ENCODE results near the gene RALBP1. TPM values are rescaled to one million over a fixed set of nuclear protein-coding genes. Genes with fewer than 3 reads are reported as not detected.
"Not testable (repeated sequence)": the region's sequence is repeated elsewhere in the genome, so short reads cannot be mapped to it uniquely, and the experiment has no call there.

RALBP1 gene
- total and polyA plus RNA-seq, 2 experiments from 2014 or later: 33.5 to 68.0 TPM

- H3K4me3 ChIP-seq: peak overlapping the region; percentile 56
- DNase-seq (ENCODE audit: low read depth in 1 of 2, low spot score in 1 of 2): peak; percentile 12 to 46
- no peaks in the 10 kb centered on the region for H3K9me3 ChIP-seq (ENCODE audit: low read depth)
- H3K27me3 ChIP-seq: no peaks in the 10 kb centered on the region
- peaks cover 16% of the 10 kb centered on the region for H3K4me1 ChIP-seq (ENCODE audit: low read depth)
- H3K36me3 ChIP-seq: no peaks in the 10 kb centered on the region
- peak overlapping the region; percentile 55 for H3K27ac ChIP-seq
- TF ChIP-seq, protein P1, sequence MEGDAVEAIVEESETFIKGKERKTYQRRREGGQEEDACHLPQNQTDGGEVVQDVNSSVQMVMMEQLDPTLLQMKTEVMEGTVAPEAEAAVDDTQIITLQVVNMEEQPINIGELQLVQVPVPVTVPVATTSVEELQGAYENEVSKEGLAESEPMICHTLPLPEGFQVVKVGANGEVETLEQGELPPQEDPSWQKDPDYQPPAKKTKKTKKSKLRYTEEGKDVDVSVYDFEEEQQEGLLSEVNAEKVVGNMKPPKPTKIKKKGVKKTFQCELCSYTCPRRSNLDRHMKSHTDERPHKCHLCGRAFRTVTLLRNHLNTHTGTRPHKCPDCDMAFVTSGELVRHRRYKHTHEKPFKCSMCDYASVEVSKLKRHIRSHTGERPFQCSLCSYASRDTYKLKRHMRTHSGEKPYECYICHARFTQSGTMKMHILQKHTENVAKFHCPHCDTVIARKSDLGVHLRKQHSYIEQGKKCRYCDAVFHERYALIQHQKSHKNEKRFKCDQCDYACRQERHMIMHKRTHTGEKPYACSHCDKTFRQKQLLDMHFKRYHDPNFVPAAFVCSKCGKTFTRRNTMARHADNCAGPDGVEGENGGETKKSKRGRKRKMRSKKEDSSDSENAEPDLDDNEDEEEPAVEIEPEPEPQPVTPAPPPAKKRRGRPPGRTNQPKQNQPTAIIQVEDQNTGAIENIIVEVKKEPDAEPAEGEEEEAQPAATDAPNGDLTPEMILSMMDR (IDR thresholded peaks at IDR 0.05; ENCODE audit: low read depth, low read length): no peak
Observed at GRCh38 chr18:9475643-9476591, 604 bp downstream of the RALBP1 start.

DNA sequence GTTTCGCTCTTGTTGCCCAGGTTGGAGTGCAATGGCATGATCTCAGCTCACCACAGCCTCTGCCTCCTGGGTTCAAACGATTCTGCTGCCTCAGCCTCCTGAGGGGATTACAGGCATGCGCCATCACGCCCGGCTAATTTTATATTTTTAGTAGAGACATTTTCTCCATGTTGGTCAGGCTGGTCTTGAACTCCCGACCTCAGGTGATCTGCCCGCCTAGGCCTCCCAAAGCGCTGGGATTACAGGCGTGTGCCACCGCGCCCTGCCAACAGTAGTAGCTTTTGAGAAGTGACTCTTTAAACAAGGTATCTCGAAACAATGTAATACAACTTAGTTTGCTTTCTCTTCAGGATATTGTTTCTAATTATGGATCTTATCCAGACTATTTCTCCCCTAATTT is 1.6 kb downstream of the RALBP1 start:
- not testable (repeated sequence) for DNase-seq (ENCODE audit: low read depth in 1 of 2, low spot score in 1 of 2); H3K27ac ChIP-seq; H3K4me3 ChIP-seq; H3K36me3 ChIP-seq; H3K27me3 ChIP-seq; H3K9me3 ChIP-seq (ENCODE audit: low read depth)
- peaks cover 16% of the 10 kb centered on the region for H3K4me1 ChIP-seq (ENCODE audit: low read depth)

DNA sequence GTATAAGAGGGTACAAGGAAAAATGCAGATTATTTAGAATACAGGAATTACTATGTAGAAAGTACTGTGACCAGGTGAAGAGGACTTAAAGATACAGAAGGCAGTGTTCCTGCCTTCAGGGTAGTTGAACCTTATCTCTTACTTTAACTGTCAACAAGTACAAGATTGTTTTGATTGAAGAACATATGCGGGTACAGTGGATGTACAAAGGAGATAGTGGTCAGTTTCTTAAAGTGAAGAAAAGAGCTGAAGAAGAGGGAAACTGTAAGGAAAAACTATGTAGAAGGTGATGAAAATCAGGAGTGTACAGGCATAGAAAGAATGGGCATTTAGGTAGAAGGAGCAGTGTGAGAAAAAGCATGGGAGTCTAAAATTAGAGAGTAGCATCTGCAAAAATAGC is 2.2 kb downstream of the RALBP1 start:
- peaks cover 16% of the 10 kb centered on the region for H3K4me1 ChIP-seq (ENCODE audit: low read depth)
- TF ChIP-seq, protein P1 (IDR thresholded peaks at IDR 0.05; ENCODE audit: low read depth, low read length): no peak
- H3K4me3 ChIP-seq: no peak overlapping the region
- H3K27me3 ChIP-seq: no peaks in the 10 kb centered on the region
- no peaks in the 10 kb centered on the region for H3K9me3 ChIP-seq (ENCODE audit: low read depth)
- no peak for DNase-seq (ENCODE audit: low read depth in 1 of 2, low spot score in 1 of 2)
- H3K36me3 ChIP-seq: no peaks in the 10 kb centered on the region
- no peak overlapping the region for H3K27ac ChIP-seq

- no peaks in the 10 kb centered on the region for H3K27me3 ChIP-seq
- TF ChIP-seq, protein P1 (IDR thresholded peaks at IDR 0.05; ENCODE audit: low read depth, low read length): no peak
- peaks cover 16% of the 10 kb centered on the region for H3K4me1 ChIP-seq (ENCODE audit: low read depth)
- H3K27ac ChIP-seq: no peak overlapping the region
- no peaks in the 10 kb centered on the region for H3K9me3 ChIP-seq (ENCODE audit: low read depth)
- H3K36me3 ChIP-seq: no peaks in the 10 kb centered on the region
- DNase-seq (ENCODE audit: low read depth in 1 of 2, low spot score in 1 of 2): no peak
- no peak overlapping the region for H3K4me3 ChIP-seq
Observed at GRCh38 chr18:9478545-9478944, 3.2 kb downstream of the RALBP1 start.

GRCh38 chr18:9482790-9483189 is 7.5 kb downstream of the RALBP1 start:
- no peak overlapping the region for H3K4me3 ChIP-seq
- no peaks in the 10 kb centered on the region for H3K27me3 ChIP-seq
- H3K4me1 ChIP-seq (ENCODE audit: low read depth): no peaks in the 10 kb centered on the region
- H3K36me3 ChIP-seq: no peaks in the 10 kb centered on the region
- TF ChIP-seq, protein P1 (IDR thresholded peaks at IDR 0.05; ENCODE audit: low read depth, low read length): no peak
- no peaks in the 10 kb centered on the region for H3K9me3 ChIP-seq (ENCODE audit: low read depth)
- H3K27ac ChIP-seq: no peak overlapping the region
- DNase-seq (ENCODE audit: low read depth in 1 of 2, low spot score in 1 of 2): no peak

DNA sequence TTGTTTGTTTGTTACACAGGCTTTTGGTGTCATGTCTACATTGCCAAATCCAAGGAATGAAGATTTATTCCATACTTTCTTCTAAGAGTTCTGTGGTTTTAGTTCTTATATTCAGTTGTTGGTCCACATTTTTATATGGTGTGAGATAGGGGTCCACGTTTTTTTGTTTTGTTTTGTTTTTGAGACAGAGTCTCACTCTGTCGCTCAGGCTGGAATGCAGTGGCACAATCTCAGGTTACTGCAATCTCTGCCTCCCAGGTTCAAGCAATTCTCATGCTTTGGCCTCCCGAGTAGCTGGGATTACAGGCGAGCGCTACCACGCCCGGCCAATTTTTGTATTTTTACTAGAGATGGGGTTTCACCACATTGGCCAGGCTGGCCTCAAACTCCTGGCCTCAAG is 8.2 kb downstream of the RALBP1 start:
- no peaks in the 10 kb centered on the region for H3K27me3 ChIP-seq

DNA sequence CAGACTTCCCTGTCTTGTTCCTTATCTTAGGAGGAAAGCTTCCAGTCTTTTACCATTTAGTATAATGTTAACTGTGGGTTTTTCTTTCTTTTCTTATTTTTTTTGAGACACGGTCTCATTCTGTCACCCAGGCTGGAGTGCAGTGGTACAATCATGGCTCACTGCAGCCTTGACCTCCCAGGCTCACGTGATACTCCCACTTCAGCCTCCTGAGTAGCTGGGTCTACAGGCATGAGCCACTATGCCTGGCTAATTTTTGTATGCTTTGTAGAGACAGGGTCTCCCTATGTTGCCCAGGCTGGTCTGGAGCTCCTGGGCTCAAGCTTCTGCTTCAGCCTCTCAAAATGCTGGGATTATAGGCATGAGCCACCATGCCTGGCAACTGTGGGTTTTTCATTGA is 9.5 kb downstream of the RALBP1 start:
- not testable (repeated sequence) for DNase-seq (ENCODE audit: low read depth in 1 of 2, low spot score in 1 of 2); H3K4me1 ChIP-seq (ENCODE audit: low read depth); H3K4me3 ChIP-seq; H3K9me3 ChIP-seq (ENCODE audit: low read depth); H3K27ac ChIP-seq; H3K27me3 ChIP-seq; H3K36me3 ChIP-seq

More for the DNA sequence above, 8.2 kb downstream of the RALBP1 start:
- Histone ChIP-seq H3K4me3 (no peak overlapping the region), H3K9me3 (ENCODE audit: low read depth) (no peaks in the 10 kb centered on the region), H3K4me1 (ENCODE audit: low read depth) (no peaks in the 10 kb centered on the region), H3K27ac (no peak overlapping the region), H3K36me3 (no peaks in the 10 kb centered on the region)
- no peak for DNase-seq (ENCODE audit: low read depth in 1 of 2, low spot score in 1 of 2)
- TF ChIP-seq, protein P1 (IDR thresholded peaks at IDR 0.05; ENCODE audit: low read depth, low read length): no peak
